Tibial nerve (tissue), 4 donors: Measurements from ENCODE around the gene TENM3.

Source experiments
- CTCF ChIP-seq, 5 experiments: fragments of 200-600 bp in 3 of 5; fragments of 450-650 bp in 2 of 5; sonication (generic) in 3 of 5; IDR thresholded peaks; one replicate each; pipeline ENCODE4 v1.5.1; 2016 to 2019; ENCODE audit warnings: antibody characterized with exemption in 5 of 5, mild to moderate bottlenecking in 3 of 5, moderate library complexity in 2 of 5
- EP300 ChIP-seq, 2 donors: sonication (generic); formaldehyde crosslinking; IDR thresholded peaks; one replicate each; pipeline ENCODE4 v1.6.1; 2017; ENCODE audit warnings: antibody characterized with exemption in 2 of 2, mild to moderate bottlenecking in 1 of 2
- POLR2A ChIP-seq, 2 donors: fragments of 450-650 bp; IDR thresholded peaks; one replicate each; pipeline ENCODE4 v1.6.1; 2017; ENCODE audit warnings: antibody characterized with exemption in 2 of 2, mild to moderate bottlenecking in 2 of 2, moderate library complexity in 2 of 2

- TF ChIP-seq CTCF (IDR thresholded peaks at IDR 0.05) (no peak), POLR2A (IDR thresholded peaks at IDR 0.05) (no peak), EP300 (IDR thresholded peaks at IDR 0.05) (no peak)
These were observed 172.9 kb downstream of the TENM3 start for GRCh38 chr4:182416067-182416466.
